ENCODE results near the gene NSDHL. TPM values are rescaled to one million over a fixed set of nuclear protein-coding genes. Genes with fewer than 3 reads are reported as not detected.
A peak's percentile ranks its signal among the peaks of the same experiment; 100 is the strongest.

Gene NSDHL
- total and polyA plus RNA-seq, 4 experiments from 2014 or later, result 6.5 to 20.3 (median 11.4) TPM

DNA sequence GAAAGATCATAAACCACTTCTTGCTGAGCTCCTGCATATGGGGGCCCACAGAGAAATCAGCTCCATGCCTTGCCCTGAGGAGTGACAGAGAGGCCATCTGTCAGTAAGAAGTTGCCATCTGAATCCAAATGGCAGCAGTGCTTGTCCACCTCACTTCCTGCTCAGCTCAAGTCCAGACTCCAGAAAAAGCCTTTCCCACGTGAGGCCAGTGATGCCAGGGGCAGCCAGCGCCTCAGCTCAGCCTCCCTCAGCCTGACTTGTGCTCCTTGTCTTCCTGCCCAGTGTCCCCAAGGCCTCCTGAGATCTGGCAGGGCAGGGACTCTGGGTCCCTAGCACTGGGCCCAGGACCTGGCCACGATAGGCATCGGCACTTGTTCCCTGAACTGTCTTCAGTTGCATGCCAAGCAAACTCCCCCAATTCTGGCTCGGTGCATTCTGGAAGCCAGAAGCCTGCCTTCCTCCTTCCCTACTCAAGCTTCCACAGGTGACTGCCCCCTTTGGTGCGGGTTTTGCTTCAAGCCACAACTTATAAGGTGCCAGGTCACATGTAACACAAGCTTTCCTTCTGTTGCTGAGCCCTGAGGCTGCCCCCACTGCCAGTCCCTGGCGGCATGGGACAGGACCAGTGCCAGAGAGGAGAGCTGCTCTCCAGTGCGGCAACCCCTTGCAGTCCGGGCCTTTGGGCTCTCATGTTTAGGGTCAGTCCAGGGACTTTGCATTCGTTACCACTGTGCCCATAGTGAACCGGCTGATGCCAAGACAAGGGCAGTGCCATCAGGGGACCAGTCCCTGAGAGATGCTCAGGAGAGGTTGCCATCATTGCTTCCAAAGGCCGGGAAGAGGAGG lies 69.2 kb downstream of the NSDHL start:
- H3K9me3 ChIP-seq (ENCODE audit: control insufficient read depth in 1 of 2, low read length in 2 of 2), result no peaks in the 10 kb centered on the region
- no peak for DNase-seq
- no peaks in the 10 kb centered on the region for H3K27me3 ChIP-seq (ENCODE audit: insufficient read depth, low read length)
- H3K9me3 Mint-ChIP-seq, result no peaks in the 10 kb centered on the region
- H3K36me3 ChIP-seq (ENCODE audit: insufficient read depth, low read length), result no peaks in the 10 kb centered on the region
- no peak overlapping the region for H3K27ac ChIP-seq (ENCODE audit: low read depth, low read length)
- H3K4me3 Mint-ChIP-seq, result no peak overlapping the region
- intact Hi-C loops (cut with micrococcal nuclease), result no loop called here
- peaks cover 11 to 17% of the 10 kb centered on the region in 2 donors for H3K27me3 Mint-ChIP-seq
- POLR2A ChIA-PET (ENCODE audit: partially characterized antibody), result no interaction called here
- H3K4me1 Mint-ChIP-seq, result peaks cover 0 to 5% (median under 1%) of the 10 kb centered on the region in 4 donors
- no peak overlapping the region for H3K27ac Mint-ChIP-seq
- H3K36me3 Mint-ChIP-seq, result no peaks in the 10 kb centered on the region
- H3K4me3 ChIP-seq (ENCODE audit: low read length in 2 of 2), result no peak overlapping the region
- H3K4me1 ChIP-seq (ENCODE audit: insufficient read depth, low read length), result no peaks in the 10 kb centered on the region
- CTCF ChIA-PET (ENCODE audit: partially characterized antibody), result no interaction called here

DNA sequence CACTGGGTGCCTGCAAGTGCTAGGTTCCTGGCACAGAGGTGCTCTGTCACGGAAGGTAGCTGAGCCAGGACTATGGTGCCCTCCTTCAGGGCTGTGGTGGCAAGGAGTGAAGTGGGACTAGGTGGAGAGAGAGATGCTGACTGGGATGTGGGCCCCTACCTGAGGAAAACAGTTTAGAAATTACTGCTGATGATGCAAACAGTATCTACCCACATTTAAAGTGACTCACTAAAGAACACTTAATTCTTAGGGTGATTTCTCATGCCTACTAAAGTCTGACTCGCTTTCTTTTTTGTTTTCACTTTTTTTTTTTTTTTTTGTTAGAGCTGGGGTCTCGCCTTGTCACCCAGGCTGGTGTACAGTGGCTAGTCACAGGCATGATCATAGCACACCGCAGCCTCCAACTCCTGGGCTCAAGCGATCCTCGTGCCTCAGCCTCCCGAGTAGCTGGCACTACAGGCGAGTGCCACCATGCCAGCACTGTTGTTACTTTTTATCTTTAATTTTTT lies 70.1 kb downstream of the NSDHL start:
- H3K4me3 ChIP-seq (ENCODE audit: low read length in 2 of 2), result no peak overlapping the region
- H3K9me3 Mint-ChIP-seq, result no peaks in the 10 kb centered on the region
- H3K27ac ChIP-seq (ENCODE audit: low read depth, low read length), result no peak overlapping the region

DNA sequence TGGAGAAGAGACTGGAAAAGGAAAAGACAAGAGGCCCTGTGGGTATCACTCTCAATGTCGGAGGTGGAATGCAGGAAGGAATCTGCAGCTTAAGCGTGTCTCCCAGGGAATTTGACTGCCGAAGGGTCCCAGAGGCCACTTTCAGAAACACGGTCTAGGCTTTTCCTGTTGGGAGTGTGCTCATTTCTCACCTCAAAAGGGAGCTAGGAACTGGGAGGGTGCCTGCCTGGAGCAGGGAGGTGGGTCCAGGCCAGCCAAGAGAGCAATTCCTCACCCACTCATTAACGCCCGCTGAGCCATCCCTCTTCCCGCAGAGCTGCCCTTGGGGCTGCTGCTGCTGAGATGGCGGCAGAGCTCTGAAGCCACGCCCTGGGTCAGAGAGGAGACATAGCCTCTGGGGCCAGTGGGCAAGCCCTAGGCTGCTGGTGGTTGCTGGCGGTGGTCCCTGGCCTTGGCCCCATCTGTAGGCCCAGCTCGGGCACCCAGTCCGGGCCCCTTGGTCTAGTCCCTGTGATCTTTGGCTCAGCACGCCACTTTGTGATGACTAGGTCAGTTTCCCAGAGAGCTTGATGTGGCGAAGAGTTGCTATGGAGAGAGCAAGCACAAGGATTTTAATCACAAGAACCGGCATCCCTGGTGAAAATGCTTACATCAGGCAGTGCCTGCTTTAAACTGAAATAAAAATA lies 71.1 kb downstream of the NSDHL start:
- no peaks in the 10 kb centered on the region for H3K9me3 Mint-ChIP-seq
- H3K27ac Mint-ChIP-seq, result no peak overlapping the region
- Histone ChIP-seq H3K27me3 (ENCODE audit: insufficient read depth, low read length) (no peaks in the 10 kb centered on the region), H3K9me3 (ENCODE audit: control insufficient read depth in 1 of 2, low read length in 2 of 2) (no peaks in the 10 kb centered on the region), H3K27ac (ENCODE audit: low read depth, low read length) (no peak overlapping the region), H3K4me1 (ENCODE audit: insufficient read depth, low read length) (no peaks in the 10 kb centered on the region), H3K4me3 (ENCODE audit: low read length in 2 of 2) (no peak overlapping the region), H3K36me3 (ENCODE audit: insufficient read depth, low read length) (no peaks in the 10 kb centered on the region)
- no peaks in the 10 kb centered on the region for H3K36me3 Mint-ChIP-seq
- H3K27me3 Mint-ChIP-seq, result peaks cover 3 to 6% of the 10 kb centered on the region in 2 donors
- POLR2A ChIA-PET (ENCODE audit: partially characterized antibody), result no interaction called here
- intact Hi-C loops (cut with micrococcal nuclease), result no loop called here
- no peaks in the 10 kb centered on the region for H3K4me1 Mint-ChIP-seq
- no peak for DNase-seq
- no peak overlapping the region for H3K4me3 Mint-ChIP-seq
- CTCF ChIA-PET (ENCODE audit: partially characterized antibody), result no interaction called here

More for the DNA sequence above, 70.1 kb downstream of the NSDHL start:
- Mint-ChIP-seq H3K27ac (no peak overlapping the region), H3K4me1 (peaks cover 0 to 5% (median 0%) of the 10 kb centered on the region in 4 donors), H3K27me3 (peaks cover 9 to 15% of the 10 kb centered on the region in 2 donors), H3K36me3 (no peaks in the 10 kb centered on the region), H3K4me3 (no peak overlapping the region)
- H3K9me3 ChIP-seq (ENCODE audit: control insufficient read depth in 1 of 2, low read length in 2 of 2), result no peaks in the 10 kb centered on the region
- intact Hi-C loops (cut with micrococcal nuclease), result no loop called here
- H3K27me3 ChIP-seq (ENCODE audit: insufficient read depth, low read length), result no peaks in the 10 kb centered on the region
- CTCF ChIA-PET (ENCODE audit: partially characterized antibody), result no interaction called here
- POLR2A ChIA-PET (ENCODE audit: partially characterized antibody), result no interaction called here
- no peaks in the 10 kb centered on the region for H3K4me1 ChIP-seq (ENCODE audit: insufficient read depth, low read length)
- H3K36me3 ChIP-seq (ENCODE audit: insufficient read depth, low read length), result no peaks in the 10 kb centered on the region
- DNase-seq, result no peak

DNA sequence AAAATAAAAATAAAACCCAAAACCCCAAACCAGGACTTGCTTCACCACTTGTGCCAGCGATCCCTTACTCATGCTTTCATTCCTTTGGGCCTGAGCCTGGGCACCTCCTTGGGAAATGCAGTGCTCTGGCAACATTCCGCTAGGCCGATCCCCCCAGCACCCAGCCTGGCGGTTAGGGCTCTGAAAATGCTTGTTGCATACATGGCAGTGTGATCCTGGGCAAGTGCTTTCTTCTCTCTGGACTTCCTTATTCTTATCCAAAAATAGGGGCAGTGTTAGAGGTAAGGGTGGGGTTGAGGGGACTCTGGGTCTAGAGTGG lies 71.6 kb downstream of the NSDHL start:
- POLR2A ChIA-PET (ENCODE audit: partially characterized antibody), result no interaction called here
- Histone ChIP-seq H3K27me3 (ENCODE audit: insufficient read depth, low read length) (no peaks in the 10 kb centered on the region), H3K27ac (ENCODE audit: low read depth, low read length) (no peak overlapping the region), H3K4me3 (ENCODE audit: low read length in 2 of 2) (no peak overlapping the region), H3K36me3 (ENCODE audit: insufficient read depth, low read length) (no peaks in the 10 kb centered on the region), H3K9me3 (ENCODE audit: control insufficient read depth in 1 of 2, low read length in 2 of 2) (no peaks in the 10 kb centered on the region), H3K4me1 (ENCODE audit: insufficient read depth, low read length) (no peaks in the 10 kb centered on the region)
- Mint-ChIP-seq H3K9me3 (no peaks in the 10 kb centered on the region), H3K27ac (no peak overlapping the region), H3K36me3 (no peaks in the 10 kb centered on the region), H3K4me1 (no peaks in the 10 kb centered on the region), H3K27me3 (peaks cover 2 to 6% of the 10 kb centered on the region in 2 donors), H3K4me3 (no peak overlapping the region)
- no peak for DNase-seq
- intact Hi-C loops (cut with micrococcal nuclease), result no loop called here
- CTCF ChIA-PET (ENCODE audit: partially characterized antibody), result no interaction called here

DNA sequence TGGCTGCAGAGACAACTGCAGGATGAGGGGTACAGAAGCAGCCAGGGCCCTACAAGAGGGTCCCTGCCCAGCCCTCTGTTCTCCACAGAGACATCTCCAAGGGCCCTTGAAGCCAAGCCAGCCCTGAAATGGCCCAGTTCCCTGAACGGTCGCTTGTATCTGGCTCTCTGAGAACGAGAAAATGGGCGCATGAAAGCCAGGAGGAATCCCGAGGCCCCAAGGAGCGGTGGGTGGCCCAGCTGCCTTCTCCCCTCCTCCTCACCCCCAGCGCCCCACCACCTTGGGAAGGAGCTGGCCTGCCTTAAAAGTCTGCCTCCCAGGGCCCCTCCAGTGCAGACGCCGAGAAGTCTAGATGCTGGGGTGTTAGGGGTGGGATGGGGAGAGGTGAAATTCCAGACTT lies 72.7 kb downstream of the NSDHL start:
- Histone ChIP-seq H3K36me3 (ENCODE audit: insufficient read depth, low read length) (no peaks in the 10 kb centered on the region), H3K27me3 (ENCODE audit: insufficient read depth, low read length) (no peaks in the 10 kb centered on the region), H3K4me1 (ENCODE audit: insufficient read depth, low read length) (no peaks in the 10 kb centered on the region), H3K9me3 (ENCODE audit: control insufficient read depth in 1 of 2, low read length in 2 of 2) (no peaks in the 10 kb centered on the region), H3K27ac (ENCODE audit: low read depth, low read length) (no peak overlapping the region), H3K4me3 (ENCODE audit: low read length in 2 of 2) (no peak overlapping the region)
- Mint-ChIP-seq H3K9me3 (no peaks in the 10 kb centered on the region), H3K27ac (no peak overlapping the region), H3K4me3 (no peak overlapping the region), H3K4me1 (no peaks in the 10 kb centered on the region), H3K27me3 (peaks cover 2 to 6% of the 10 kb centered on the region in 2 donors), H3K36me3 (no peaks in the 10 kb centered on the region)
- intact Hi-C loops (cut with micrococcal nuclease), result no loop called here
- ChIA-PET POLR2A (ENCODE audit: partially characterized antibody) (no interaction called here), CTCF (ENCODE audit: partially characterized antibody) (no interaction called here)
- DNase-seq, result no peak

DNA sequence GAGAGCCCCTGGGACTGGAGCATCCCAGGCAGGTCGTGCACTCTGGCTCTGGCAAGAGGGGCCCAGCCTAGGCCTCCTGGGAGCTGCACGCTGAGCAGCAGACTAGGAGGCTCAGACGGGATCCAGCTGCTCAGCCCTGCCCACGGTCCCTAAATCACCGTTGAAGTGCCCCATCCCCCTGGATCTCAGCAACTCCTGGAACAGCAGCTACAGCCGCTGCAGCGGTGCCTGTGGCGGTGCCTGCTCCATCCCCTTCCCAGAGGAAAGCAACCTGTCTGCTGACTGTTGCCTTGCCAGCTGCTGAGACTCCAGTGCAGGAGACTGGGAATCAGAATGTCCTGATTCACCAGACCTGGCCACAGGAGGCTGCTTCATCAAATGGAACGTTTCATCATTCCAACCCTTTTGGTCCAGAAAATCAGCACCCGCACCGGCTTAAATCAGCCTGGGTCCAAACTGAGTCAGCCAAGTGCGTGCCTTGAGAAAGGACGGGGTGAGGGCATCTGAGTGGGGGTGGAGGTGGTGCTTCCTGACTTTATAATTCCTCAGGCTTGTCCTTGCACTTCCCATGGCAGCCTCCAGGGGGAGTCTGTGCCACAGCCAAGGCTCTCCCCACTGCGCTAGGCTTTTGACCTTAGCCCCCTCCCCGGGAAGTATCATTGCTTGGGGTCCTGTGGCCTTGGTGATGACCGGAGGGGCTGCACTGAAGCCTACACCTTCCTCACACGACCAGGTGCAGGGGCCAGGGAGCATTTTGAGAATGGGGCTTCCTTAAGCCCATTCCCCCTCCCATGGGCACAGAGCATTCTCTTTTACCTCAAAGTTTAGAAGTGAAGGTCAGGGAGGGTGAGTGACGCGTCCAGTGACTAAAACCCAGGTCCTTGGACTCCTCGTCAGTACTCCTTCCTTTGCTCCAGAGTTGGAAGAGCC lies 73.6 kb downstream of the NSDHL start:
- no peaks in the 10 kb centered on the region for H3K36me3 ChIP-seq (ENCODE audit: insufficient read depth, low read length)
- Mint-ChIP-seq H3K27ac (peak overlapping the region in 1 of 7 donors; percentile 19), H3K36me3 (no peaks in the 10 kb centered on the region), H3K27me3 (peaks cover 2 to 6% of the 10 kb centered on the region in 2 donors), H3K9me3 (no peaks in the 10 kb centered on the region), H3K4me1 (no peaks in the 10 kb centered on the region), H3K4me3 (no peak overlapping the region)
- no peak overlapping the region for H3K4me3 ChIP-seq (ENCODE audit: low read length in 2 of 2)
- no peak overlapping the region for H3K27ac ChIP-seq (ENCODE audit: low read depth, low read length)
- H3K4me1 ChIP-seq (ENCODE audit: insufficient read depth, low read length), result no peaks in the 10 kb centered on the region
- DNase-seq, result peak in 4 of 5 donors; percentile 20 to 31 (median 26)
- no peaks in the 10 kb centered on the region for H3K27me3 ChIP-seq (ENCODE audit: insufficient read depth, low read length)
- H3K9me3 ChIP-seq (ENCODE audit: control insufficient read depth in 1 of 2, low read length in 2 of 2), result no peaks in the 10 kb centered on the region
- ChIA-PET CTCF (ENCODE audit: partially characterized antibody) (no interaction called here), POLR2A (ENCODE audit: partially characterized antibody) (no interaction called here)
- intact Hi-C loops (cut with micrococcal nuclease), result no loop called here

DNA sequence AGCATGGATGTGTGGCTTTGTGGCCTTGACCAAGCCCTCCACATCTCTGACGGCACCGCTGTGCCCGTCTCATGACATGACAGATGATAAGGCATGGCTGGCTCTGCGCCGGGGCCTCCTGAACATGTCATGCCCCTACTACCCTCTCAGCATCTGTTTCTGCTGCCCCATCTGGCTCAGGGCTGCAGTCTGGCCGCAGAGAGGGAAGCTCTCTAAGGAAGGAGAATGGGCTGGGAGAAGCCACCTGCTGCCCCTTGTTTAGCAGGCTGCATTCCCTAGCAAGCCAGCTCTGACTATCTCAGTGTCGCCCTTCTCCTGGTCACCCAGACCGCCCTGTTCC lies 74.2 kb downstream of the NSDHL start:
- ChIA-PET POLR2A (ENCODE audit: partially characterized antibody) (no interaction called here), CTCF (ENCODE audit: partially characterized antibody) (no interaction called here)

More for the DNA sequence above, 74.2 kb downstream of the NSDHL start:
- H3K27ac ChIP-seq (ENCODE audit: low read depth, low read length), result no peak overlapping the region
- no peaks in the 10 kb centered on the region for H3K4me1 Mint-ChIP-seq
- no peaks in the 10 kb centered on the region for H3K36me3 Mint-ChIP-seq
- no peak for DNase-seq
- H3K4me3 Mint-ChIP-seq, result no peak overlapping the region
- no peaks in the 10 kb centered on the region for H3K36me3 ChIP-seq (ENCODE audit: insufficient read depth, low read length)
- H3K4me1 ChIP-seq (ENCODE audit: insufficient read depth, low read length), result no peaks in the 10 kb centered on the region
- no peaks in the 10 kb centered on the region for H3K9me3 Mint-ChIP-seq
- no peak overlapping the region for H3K4me3 ChIP-seq (ENCODE audit: low read length in 2 of 2)
- H3K9me3 ChIP-seq (ENCODE audit: control insufficient read depth in 1 of 2, low read length in 2 of 2), result no peaks in the 10 kb centered on the region
- intact Hi-C loops (cut with micrococcal nuclease), result no loop called here
- no peaks in the 10 kb centered on the region for H3K27me3 ChIP-seq (ENCODE audit: insufficient read depth, low read length)
- peaks cover 2 to 4% of the 10 kb centered on the region in 2 donors for H3K27me3 Mint-ChIP-seq
- H3K27ac Mint-ChIP-seq, result no peak overlapping the region

Data from CD4-positive, alpha-beta memory T cell (primary cell).